ENCODE results near the gene CLK1. TPM values are rescaled to one million over a fixed set of nuclear protein-coding genes. Genes with fewer than 3 reads are reported as not detected.

Gene CLK1
- total and polyA plus RNA-seq, 4 experiments from 2014 or later, result 18.1 to 499 (median 262) TPM

Other genes with a start within 250 kb of the CLK1 start
- gene BZW1, start 52.7 kb downstream of the CLK1 start, total RNA-seq, result 100 to 1,000 TPM; 126 to 133 TPM
- 100 to 1,000 TPM; 198 to 257 TPM for gene BZW1, start 52.7 kb downstream of the CLK1 start, polyA plus RNA-seq
- 10 to 100 TPM; 48.0 to 57.7 TPM for gene PPIL3, start 24.4 kb upstream of the CLK1 start, total RNA-seq
- 10 to 100 TPM; 18.7 to 27.2 TPM for gene PPIL3, start 24.4 kb upstream of the CLK1 start, polyA plus RNA-seq
- 10 to 100 TPM; 30.0 to 30.3 TPM for gene NIF3L1, start 24.7 kb upstream of the CLK1 start, total RNA-seq
- 10 to 100 TPM; 22.4 to 23.0 TPM for gene NIF3L1, start 24.7 kb upstream of the CLK1 start, polyA plus RNA-seq
- gene ORC2, start 99.0 kb upstream of the CLK1 start, total RNA-seq, result 10 to 100 TPM; 72.2 to 76.4 TPM
- 10 to 100 TPM in 1 of 2 donors, 1 to 10 TPM in 1; 9.1 to 13.5 TPM for gene ORC2, start 99.0 kb upstream of the CLK1 start, polyA plus RNA-seq
- gene HYCC2, start 207.0 kb upstream of the CLK1 start, total RNA-seq, result 10 to 100 TPM; 33.1 to 36.4 TPM
- gene HYCC2, start 207.0 kb upstream of the CLK1 start, polyA plus RNA-seq, result 10 to 100 TPM; 23.5 to 25.2 TPM
- gene NDUFB3, start 207.3 kb upstream of the CLK1 start, total RNA-seq, result 10 to 100 TPM; 48.7 to 53.6 TPM
- 100 to 1,000 TPM; 261 to 298 TPM for gene NDUFB3, start 207.3 kb upstream of the CLK1 start, polyA plus RNA-seq

Measured in CD4-positive, alpha-beta memory T cell (primary cell).